IMR-90 (cell line): ENCODE results near the gene PRL.
A peak's percentile ranks its signal among the peaks of the same experiment; 100 is the strongest.

Experiments
- BHLHE40 ChIP-seq: fragments of 150-350 bp; IDR thresholded peaks from 2 replicates; pipeline ENCODE4 v1.6.1; 2016; ENCODE audit warnings: mild to moderate bottlenecking, low read depth, low read length
- CEBPB ChIP-seq: IDR thresholded peaks from 2 replicates; pipeline ENCODE4 v1.6.1; 2012; ENCODE audit warnings: low read depth, low read length, improper control_type of control experiment
- CHD1 ChIP-seq: IDR thresholded peaks from 2 replicates; pipeline ENCODE4 v1.6.1; 2012; ENCODE audit warnings: low read depth, low read length, improper control_type of control experiment
- FOS ChIP-seq: fragments of 150-350 bp; IDR thresholded peaks from 2 replicates; pipeline ENCODE4 v1.6.1; 2016; ENCODE audit warnings: low read depth, low read length
- MAFK ChIP-seq: IDR thresholded peaks from 2 replicates; pipeline ENCODE4 v1.6.1; 2012; ENCODE audit warnings: low read depth, low read length, improper control_type of control experiment
- MAZ ChIP-seq: IDR thresholded peaks from 2 replicates; pipeline ENCODE4 v1.6.1; 2012; ENCODE audit warnings: low read depth, mild to moderate bottlenecking, low read length, improper control_type of control experiment, moderate library complexity, borderline replicate concordance
- MXI1 ChIP-seq: IDR thresholded peaks from 2 replicates; pipeline ENCODE4 v1.6.1; 2012; ENCODE audit warnings: low read depth, mild to moderate bottlenecking, low read length, moderate library complexity, borderline replicate concordance
- NFE2L2 ChIP-seq: fragments of 150-350 bp; IDR thresholded peaks from 2 replicates; pipeline ENCODE4 v1.6.1; 2016; ENCODE audit warnings: low read depth, mild to moderate bottlenecking, low read length
- POLR2A ChIP-seq: IDR thresholded peaks from 2 replicates; pipeline ENCODE4 v1.6.1; 2012; ENCODE audit warnings: mild to moderate bottlenecking, low read depth, low read length
- RAD21 ChIP-seq: IDR thresholded peaks from 2 replicates; pipeline ENCODE4 v1.6.1; 2012; ENCODE audit warnings: low read length, improper control_type of control experiment
- RFX5 ChIP-seq: IDR thresholded peaks from 2 replicates; pipeline ENCODE4 v1.8.0; 2012; ENCODE audit warnings: low read depth, mild to moderate bottlenecking, low read length, moderate library complexity
- SMC3 ChIP-seq: fragments of 150-350 bp; IDR thresholded peaks from 2 replicates; pipeline ENCODE4 v1.6.1; 2016; ENCODE audit warnings: low read depth, mild to moderate bottlenecking, antibody characterized with exemption, low read length, moderate library complexity
- TF ChIP-seq, protein P1 (sequence below): conservative IDR thresholded peaks from 2 replicates; pipeline ENCODE4 v1.5.1; 2012; ENCODE audit warnings: mild to moderate bottlenecking, low read depth, low read length, improper control_type of control experiment
- TF ChIP-seq, protein P2 (sequence below): fragments of 150-350 bp; IDR thresholded peaks from 2 replicates; pipeline ENCODE4 v1.6.1; 2016; ENCODE audit warnings: low read depth, mild to moderate bottlenecking, low read length, moderate library complexity, borderline replicate concordance

DNA sequence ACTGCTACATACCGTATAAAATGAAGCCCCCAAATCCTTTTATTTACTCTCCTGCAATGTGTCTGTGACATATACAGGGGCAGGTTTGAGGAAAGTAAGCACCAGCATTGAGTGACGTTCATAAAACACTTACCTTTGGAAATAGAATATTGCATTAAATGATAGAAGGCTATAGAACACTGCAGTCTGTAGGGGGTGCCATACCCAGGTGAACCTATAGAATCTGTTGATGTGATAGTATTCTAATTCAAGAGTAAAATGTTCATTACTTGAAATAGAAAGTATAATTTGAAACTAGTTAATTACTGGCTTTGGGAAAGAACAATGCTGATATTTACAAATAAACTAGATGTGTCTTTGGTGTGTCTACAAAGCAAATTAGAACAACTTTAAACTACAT is 47.0 kb upstream of the PRL start:
- TF ChIP-seq FOS (no peak), SMC3 (no peak), CHD1 (no peak), RFX5 (no peak), NFE2L2 (no peak), RAD21 (no peak), MAFK (no peak), BHLHE40 (no peak), POLR2A (no peak), MXI1 (no peak), MAZ (no peak), CEBPB (no peak)
- TF ChIP-seq, protein P1, sequence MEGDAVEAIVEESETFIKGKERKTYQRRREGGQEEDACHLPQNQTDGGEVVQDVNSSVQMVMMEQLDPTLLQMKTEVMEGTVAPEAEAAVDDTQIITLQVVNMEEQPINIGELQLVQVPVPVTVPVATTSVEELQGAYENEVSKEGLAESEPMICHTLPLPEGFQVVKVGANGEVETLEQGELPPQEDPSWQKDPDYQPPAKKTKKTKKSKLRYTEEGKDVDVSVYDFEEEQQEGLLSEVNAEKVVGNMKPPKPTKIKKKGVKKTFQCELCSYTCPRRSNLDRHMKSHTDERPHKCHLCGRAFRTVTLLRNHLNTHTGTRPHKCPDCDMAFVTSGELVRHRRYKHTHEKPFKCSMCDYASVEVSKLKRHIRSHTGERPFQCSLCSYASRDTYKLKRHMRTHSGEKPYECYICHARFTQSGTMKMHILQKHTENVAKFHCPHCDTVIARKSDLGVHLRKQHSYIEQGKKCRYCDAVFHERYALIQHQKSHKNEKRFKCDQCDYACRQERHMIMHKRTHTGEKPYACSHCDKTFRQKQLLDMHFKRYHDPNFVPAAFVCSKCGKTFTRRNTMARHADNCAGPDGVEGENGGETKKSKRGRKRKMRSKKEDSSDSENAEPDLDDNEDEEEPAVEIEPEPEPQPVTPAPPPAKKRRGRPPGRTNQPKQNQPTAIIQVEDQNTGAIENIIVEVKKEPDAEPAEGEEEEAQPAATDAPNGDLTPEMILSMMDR: 0 out of 2 replicates have a peak, but pooled peaks have one; percentile 12
- TF ChIP-seq, protein P2, sequence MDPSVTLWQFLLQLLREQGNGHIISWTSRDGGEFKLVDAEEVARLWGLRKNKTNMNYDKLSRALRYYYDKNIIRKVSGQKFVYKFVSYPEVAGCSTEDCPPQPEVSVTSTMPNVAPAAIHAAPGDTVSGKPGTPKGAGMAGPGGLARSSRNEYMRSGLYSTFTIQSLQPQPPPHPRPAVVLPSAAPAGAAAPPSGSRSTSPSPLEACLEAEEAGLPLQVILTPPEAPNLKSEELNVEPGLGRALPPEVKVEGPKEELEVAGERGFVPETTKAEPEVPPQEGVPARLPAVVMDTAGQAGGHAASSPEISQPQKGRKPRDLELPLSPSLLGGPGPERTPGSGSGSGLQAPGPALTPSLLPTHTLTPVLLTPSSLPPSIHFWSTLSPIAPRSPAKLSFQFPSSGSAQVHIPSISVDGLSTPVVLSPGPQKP: no peak
